ENCODE measurements around the gene CFAP43.

The CFAP43 gene

DNA sequence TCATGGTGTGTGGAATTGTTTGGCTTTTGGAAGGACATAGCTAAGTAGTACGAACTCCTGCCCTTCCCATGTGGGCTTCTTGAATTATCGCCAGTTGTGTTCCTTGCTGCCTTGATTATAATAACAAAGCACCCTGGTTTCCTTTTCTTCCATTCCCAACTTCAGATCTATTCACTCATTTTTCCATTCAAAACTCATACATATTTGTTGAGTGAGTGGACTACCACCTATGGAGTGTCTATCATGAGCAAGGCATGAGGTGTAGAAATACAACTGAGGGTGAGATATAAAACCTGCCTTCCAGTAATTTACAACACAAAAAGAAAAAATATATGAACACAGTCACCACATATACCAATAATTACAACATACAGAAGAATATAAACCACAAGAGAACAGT, 141.6 kb downstream of the CFAP43 start:
- DNase-seq = no peak

DNA sequence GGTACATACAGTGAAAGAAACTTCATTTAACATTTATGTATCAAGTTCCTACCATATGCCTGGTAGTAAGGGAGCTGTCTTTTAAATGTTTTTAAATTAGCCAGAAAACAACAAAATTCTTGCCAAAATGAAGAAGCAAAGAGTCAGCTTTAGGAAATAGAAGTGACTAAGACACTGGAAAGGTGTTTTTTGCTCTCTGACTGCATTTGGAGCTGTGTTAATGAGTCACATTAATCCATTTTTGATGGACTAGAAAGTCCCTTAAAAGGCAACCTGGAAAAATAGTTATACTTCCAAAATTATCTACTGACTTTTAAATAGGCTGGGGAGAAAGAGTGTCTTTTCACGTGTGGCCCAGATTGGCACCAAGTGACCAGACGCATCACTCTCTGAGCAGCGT, 142.5 kb downstream of the CFAP43 start:
- no peak for DNase-seq

DNA sequence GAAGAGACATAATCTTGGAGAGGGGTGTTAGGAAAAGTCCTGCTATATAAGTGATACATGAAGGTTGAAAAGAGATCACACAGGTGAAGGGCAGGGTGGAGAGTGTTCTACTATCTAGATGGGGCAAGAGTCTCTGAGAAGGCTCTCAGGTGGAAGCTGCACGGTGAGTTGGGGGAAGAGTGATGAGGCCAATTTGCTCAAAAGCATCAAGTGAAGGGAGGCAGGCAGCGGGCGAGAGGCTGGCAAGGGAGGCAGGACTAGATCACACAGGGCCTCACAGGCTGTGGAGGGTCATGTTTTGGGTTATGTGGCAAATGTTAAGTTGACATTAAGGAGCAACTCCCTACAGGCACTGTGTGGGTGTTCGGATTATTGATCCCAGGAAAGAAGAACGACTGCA, 143.9 kb downstream of the CFAP43 start:
- no peak for DNase-seq

DNA sequence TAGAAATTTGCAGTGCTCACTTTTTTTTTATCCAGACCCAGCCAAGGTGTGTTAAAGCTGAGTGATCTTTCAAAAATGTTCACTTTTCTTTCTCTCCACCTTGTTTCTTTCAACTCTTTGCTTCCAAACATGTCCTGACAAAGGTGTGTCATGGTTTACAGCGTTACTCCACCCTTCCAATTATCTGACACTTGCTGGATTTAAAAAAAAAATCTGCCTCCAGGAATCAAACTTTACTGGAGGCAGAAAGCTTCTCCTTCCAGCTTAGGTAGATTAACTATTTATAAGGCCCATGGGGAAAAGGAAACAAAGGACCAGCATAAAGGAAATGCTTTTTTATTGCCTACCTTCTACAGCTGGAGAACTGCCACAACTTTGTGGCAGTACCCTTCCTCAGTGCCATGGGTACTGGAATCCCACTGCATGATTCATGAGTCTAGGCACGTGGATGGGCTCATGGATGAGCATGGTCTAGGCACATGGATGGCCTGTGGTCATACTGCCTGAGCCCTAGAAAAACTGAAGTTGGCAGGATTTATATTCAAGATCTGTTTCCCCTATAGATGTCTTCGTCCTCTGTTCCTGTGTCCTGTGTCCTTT, 146.3 kb downstream of the CFAP43 start, which contains the start of gene COL17A1:
TSS of gene COL17A1 (minus strand) at position 80 of the 600 bp plus-strand sequence. CDS start 5,207 bp downstream, outside the sequence.
- DNase-seq = no peak

DNA sequence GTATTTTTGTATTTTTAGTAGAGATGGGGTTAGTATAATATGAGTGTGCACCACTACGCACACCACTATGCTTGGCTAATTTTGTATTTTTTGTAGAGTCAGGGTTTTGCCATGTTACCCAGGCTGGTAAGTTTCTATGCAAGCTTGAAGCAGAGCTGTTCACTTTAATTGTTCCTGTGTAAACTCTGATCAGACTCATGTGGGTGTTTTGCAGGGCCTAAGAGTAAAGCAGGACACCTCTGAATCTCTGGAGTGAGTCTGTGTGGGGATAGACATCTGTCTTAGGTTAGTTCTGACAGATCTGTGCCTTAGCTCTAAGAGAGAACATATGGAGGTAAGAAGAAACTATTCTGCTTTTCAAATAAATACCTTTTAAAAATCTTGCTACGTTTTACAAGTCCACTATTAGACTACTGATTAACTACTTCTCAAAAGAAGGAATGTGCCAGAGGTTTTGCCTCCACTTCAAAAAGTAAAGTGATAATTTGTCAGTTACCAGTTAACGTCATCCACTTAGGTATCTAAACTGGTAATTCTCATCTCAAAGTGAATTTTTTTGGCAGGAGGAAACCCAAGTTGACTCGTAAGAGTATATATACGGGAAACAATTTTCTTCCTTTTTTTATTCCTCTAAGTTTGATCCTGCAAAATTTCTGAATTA, 147.6 kb downstream of the CFAP43 start:
- DNase-seq = no peak

DNA sequence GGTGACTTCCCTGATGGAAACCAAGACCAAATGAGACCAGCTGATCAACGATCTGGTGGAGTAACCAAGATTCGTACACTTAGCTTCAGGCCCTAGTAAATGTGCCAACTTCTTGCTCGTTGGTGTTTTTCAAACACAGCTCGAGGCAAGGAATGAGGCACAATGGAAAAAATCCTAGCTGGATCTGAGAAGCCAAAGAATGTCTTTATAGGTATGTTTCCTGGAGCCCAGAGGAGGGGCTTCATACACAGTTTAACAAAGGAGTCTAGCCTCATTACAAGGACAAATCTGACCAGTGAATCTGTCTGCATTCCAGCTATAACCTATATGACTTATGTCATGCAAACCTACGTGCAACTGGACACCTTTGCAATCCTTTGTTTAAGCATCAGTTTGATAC, 150.2 kb downstream of the CFAP43 start:
- no peak for DNase-seq

DNA sequence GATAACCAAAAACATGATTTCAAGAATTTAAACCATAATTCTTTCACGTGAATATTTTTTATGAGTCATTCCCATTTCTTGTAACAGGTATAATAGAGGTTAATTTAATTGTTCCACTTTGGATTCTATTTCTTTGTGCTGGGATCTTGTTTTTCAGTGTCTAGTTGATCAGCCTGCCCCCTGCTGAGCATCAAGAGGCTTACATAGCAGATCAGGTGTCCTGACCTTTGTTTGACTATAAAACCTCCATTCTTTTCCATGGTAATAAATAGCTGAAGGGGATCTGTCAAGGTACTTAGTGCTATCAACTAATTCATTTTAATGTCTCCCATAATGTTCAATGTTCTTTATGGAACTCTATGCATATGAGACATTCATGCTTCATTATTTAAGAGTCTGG, 151.4 kb downstream of the CFAP43 start:
- DNase-seq = peak; percentile 55

Data from NCI-H82 (cell line).